Medulla oblongata (tissue), 1 donor: ENCODE measurements around the gene ZNF490.

Source experiments
- DNase-seq: peaks from one replicate; pipeline ENCODE4 v3.0.0-alpha.2; 2015; ENCODE audit errors: extremely low spot score

Gene ZNF490

GRCh38 chr19:12543855-12544254, 66.8 kb downstream of the ZNF490 start:
- no peak for DNase-seq
